Measurements from ENCODE around the gene FAM168A.

Gene FAM168A

GRCh38 chr11:73429121-73429750 is 168.7 kb downstream of the FAM168A start:
- DNase-seq (ENCODE audit: low read depth, low spot score), result no peak

DNA sequence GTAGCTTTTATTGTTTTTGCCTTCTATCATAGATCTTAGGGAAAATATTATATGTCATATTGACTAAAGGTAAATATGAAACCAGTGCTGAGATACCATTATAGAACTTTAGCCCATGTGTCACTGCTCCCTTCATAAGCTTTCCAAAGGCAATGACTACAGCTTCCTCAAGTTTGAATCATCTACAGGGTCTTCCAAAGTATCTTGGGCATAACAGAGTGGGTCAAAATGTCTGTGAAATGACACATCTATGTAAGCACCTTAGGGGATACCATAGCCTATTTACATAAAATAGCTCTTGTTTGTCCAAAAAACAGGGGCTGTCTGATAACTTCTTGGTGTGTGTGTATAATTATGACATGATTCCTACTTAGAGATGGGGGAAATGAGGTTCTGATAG is 169.2 kb downstream of the FAM168A start:
- no peak for DNase-seq (ENCODE audit: low read depth, low spot score)

- DNase-seq (ENCODE audit: low read depth, low spot score), result no peak
Observed at GRCh38 chr11:73428227-73428626, 169.7 kb downstream of the FAM168A start.

DNA sequence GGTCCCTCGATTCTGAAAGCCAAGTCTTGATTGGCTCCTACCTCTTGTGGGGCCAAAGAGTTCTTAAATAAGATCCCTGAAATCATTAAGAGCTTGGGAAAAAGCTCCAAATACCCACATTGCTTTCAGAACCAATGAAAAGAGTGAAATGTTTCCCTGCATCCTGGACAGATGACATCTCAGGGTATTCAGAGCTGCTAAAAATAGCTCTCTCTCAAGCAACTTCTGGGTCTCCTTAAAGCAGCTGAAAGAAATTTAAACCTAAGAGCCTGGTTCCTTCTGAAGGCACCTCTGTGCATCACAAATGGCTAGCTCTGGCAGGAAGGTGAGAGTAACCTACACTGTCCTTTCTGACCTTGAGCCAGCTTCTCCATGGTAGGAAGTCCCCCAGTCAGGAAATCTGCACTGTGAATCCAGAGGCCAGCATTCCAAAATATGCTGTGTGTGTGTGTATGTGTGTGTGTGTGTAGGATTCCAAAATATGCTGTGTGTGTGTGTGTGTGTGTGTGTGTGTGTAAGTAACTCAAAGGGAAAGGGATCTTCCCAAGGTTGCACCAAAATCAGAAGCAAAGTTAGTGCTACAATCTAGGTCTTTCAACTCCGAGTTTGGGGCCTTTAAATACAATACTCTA is 171.6 kb downstream of the FAM168A start:
- DNase-seq (ENCODE audit: low read depth, low spot score), result no peak

DNA sequence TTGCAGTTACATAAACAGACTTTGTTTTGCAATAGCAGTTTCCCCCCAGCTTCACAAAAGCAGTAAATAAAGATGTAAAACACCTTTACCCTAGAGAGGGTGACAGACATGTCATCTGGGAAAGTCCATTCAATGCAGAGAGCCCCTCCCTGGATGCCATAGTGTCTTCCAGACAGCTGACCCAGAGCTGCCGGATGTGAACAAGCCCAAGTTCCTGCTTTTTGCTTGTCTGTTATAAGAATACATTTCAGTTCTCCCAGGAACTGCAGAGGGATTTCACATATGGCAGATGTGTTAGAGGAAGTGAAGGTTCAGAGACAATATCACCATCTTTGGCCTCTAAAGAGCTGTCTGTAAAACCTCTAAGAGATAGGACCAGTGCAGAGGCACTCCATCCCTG is 172.8 kb downstream of the FAM168A start:
- DNase-seq (ENCODE audit: low read depth, low spot score), result no peak

DNA sequence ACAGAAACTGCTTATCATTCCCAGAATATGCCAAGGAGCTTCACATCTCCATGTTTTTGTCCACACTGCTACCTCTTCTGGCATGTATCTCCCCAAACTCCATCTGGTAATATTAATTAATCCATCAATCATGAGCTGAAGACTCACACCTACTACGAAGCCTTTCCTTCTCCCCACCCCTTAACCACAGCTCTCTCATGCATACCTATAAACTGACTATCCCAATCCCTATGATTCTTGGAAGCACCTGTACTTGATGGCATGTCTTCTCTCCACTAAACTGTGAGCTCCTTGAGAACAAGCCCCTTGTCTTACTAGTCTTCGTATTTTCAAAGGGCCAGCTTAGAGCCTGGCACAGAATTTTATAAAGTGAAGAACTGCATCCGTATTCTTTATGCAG is 174.4 kb downstream of the FAM168A start:
- DNase-seq (ENCODE audit: low read depth, low spot score), result no peak

- DNase-seq (ENCODE audit: low read depth, low spot score), result no peak
Observed at GRCh38 chr11:73422886-73423285, 175.0 kb downstream of the FAM168A start.

- DNase-seq (ENCODE audit: low read depth, low spot score), result no peak
Observed at GRCh38 chr11:73420136-73420535, 177.8 kb downstream of the FAM168A start.

- no peak for DNase-seq (ENCODE audit: low read depth, low spot score)
Observed at GRCh38 chr11:73416786-73417185, 181.1 kb downstream of the FAM168A start.

GRCh38 chr11:73415854-73416615 is 181.9 kb downstream of the FAM168A start:
- no peak for DNase-seq (ENCODE audit: low read depth, low spot score)

GRCh38 chr11:73414977-73415651 is 182.8 kb downstream of the FAM168A start:
- no peak for DNase-seq (ENCODE audit: low read depth, low spot score)

DNA sequence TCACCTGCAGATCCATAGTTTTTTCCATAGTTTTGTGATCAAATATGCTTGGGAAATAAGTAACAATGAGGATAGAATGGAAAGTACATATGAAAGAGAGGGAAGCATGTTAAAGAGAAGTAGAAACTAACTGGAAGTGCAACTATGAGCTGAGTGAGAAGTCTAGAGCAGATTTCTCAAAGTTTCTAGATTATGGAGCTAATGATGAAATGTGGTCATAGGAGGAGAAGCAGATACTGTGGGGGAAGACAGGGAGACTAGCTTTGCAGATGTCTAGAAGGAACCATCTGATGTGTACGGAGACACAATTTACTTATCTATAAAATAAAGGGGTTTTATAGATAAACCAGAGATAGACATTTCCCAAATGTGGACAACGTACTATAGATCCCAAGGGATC is 184.7 kb downstream of the FAM168A start:
- DNase-seq (ENCODE audit: low read depth, low spot score), result no peak

- no peak for DNase-seq (ENCODE audit: low read depth, low spot score)
Observed at GRCh38 chr11:73412308-73412707, 185.6 kb downstream of the FAM168A start.

DNA sequence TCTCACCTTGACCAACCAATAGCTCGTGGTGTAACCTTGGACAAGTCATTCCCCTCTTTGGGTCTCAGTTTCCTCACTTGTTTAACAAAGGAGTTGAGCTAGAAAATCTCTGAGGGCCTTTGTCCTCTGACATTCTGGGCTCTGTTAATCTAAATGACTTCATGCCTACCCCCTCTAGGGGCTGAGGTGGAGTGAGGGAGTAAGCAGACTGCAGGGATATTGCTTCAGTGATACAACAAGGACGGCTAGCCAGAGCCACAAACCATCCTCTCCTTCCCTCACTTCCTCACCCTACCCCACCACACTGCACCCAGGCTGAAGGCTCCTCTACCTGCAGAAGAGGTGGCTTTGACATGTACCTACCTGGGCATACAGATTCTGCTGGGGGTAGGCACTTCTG is 186.9 kb downstream of the FAM168A start:
- DNase-seq (ENCODE audit: low read depth, low spot score), result no peak

- no peak for DNase-seq (ENCODE audit: low read depth, low spot score)
Observed at GRCh38 chr11:73410627-73411026, 187.3 kb downstream of the FAM168A start.

DNA sequence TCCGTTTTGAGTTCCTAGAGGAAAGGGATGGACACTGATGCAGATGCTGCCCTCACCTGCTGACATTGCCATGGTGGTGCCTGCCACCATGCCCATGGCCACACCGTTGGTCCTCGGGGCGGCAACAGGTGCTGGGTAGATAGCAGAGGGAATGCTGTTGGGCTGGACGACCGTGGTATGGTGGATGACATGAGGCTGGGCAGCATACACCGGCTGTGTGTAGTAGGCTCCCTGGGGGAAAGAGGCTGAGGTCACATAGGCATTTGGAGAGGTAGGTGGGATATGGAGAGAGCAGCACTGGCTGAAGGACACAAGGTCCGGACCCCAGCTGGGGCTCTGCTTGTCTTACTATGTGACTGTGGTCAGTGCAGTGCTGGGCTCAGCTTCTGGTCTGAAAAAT is 188.5 kb downstream of the FAM168A start:
- no peak for DNase-seq (ENCODE audit: low read depth, low spot score)

- DNase-seq (ENCODE audit: low read depth, low spot score), result no peak
Observed at GRCh38 chr11:73406619-73407018, 191.3 kb downstream of the FAM168A start.

DNA sequence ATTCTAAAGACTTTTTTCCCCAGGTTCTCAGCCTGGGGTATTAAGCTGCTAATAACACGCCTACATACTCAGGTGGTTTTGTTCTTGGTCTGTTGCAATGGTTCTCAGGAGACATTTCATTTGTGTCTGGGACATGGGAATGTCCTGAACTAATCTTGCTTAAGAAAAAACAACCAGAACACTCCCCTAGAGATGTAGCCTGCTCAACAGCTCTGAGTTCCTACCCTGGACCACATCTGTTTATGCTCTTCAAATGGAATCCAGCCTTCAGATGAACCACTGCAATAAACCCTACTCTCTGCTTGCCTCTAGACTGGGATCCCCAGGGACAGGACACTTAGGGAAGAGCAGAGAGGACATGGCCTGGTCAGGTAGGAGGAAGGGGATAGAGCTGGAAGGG is 191.8 kb downstream of the FAM168A start:
- no peak for DNase-seq (ENCODE audit: low read depth, low spot score)

GRCh38 chr11:73405146-73405510 is 192.8 kb downstream of the FAM168A start:
- DNase-seq (ENCODE audit: low read depth, low spot score), result no peak

DNA sequence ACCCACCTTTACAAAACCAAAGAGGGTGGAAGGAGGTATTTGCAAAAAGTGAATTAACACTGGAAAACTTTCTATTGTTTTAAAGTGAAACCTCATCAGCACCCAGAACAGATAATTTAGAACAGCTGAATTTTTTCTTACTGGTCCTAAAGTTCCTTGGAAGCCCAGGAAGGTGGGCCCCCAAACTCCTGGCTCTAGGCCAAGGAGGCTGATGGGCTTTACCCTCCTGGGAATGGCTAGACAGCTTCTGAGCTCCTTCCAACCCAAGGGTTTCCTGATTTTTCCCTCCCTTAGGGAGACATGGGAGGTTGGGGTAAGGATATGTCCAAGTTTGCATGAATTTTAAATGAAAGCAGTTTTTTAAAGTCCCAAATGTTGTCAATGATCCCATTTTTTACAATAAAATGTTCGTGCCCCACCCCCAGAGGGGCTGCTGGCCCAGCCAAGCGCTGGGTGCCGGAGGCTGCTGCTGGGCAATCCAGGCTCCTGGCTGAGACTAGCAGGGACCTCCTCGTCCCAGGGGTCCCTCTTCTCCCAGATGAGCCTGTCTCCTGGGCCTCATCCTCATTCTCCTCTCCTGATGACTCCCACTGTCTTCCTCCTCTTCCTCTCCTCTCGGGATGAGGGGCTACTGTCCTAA is 193.3 kb downstream of the FAM168A start:
- no peak for DNase-seq (ENCODE audit: low read depth, low spot score)

GRCh38 chr11:73404048-73404447 is 193.9 kb downstream of the FAM168A start:
- DNase-seq (ENCODE audit: low read depth, low spot score), result no peak

GRCh38 chr11:73403541-73403940 is 194.4 kb downstream of the FAM168A start:
- DNase-seq (ENCODE audit: low read depth, low spot score), result no peak
